ENCODE measurements around the gene CFP.

DNA sequence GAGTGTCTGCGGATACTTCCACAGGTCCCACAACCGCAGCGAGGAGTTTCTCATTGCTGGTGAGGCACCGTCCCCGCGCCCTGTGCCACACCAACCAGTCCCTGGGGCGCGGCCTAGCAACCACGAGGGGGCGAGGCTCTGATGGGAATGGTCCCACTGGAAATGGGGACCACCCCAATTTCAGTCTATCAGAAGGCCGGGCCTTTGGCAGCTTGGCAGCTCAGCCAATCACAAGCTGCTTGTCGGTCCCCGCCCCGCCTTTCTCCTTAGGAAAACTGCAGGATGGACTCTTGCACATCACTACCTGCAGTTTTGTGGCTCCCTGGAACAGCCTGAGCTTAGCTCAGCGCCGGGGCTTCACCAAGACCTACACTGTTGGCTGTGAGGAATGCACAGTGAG lies 44.5 kb downstream of the CFP start:
- TF ChIP-seq, protein P1, sequence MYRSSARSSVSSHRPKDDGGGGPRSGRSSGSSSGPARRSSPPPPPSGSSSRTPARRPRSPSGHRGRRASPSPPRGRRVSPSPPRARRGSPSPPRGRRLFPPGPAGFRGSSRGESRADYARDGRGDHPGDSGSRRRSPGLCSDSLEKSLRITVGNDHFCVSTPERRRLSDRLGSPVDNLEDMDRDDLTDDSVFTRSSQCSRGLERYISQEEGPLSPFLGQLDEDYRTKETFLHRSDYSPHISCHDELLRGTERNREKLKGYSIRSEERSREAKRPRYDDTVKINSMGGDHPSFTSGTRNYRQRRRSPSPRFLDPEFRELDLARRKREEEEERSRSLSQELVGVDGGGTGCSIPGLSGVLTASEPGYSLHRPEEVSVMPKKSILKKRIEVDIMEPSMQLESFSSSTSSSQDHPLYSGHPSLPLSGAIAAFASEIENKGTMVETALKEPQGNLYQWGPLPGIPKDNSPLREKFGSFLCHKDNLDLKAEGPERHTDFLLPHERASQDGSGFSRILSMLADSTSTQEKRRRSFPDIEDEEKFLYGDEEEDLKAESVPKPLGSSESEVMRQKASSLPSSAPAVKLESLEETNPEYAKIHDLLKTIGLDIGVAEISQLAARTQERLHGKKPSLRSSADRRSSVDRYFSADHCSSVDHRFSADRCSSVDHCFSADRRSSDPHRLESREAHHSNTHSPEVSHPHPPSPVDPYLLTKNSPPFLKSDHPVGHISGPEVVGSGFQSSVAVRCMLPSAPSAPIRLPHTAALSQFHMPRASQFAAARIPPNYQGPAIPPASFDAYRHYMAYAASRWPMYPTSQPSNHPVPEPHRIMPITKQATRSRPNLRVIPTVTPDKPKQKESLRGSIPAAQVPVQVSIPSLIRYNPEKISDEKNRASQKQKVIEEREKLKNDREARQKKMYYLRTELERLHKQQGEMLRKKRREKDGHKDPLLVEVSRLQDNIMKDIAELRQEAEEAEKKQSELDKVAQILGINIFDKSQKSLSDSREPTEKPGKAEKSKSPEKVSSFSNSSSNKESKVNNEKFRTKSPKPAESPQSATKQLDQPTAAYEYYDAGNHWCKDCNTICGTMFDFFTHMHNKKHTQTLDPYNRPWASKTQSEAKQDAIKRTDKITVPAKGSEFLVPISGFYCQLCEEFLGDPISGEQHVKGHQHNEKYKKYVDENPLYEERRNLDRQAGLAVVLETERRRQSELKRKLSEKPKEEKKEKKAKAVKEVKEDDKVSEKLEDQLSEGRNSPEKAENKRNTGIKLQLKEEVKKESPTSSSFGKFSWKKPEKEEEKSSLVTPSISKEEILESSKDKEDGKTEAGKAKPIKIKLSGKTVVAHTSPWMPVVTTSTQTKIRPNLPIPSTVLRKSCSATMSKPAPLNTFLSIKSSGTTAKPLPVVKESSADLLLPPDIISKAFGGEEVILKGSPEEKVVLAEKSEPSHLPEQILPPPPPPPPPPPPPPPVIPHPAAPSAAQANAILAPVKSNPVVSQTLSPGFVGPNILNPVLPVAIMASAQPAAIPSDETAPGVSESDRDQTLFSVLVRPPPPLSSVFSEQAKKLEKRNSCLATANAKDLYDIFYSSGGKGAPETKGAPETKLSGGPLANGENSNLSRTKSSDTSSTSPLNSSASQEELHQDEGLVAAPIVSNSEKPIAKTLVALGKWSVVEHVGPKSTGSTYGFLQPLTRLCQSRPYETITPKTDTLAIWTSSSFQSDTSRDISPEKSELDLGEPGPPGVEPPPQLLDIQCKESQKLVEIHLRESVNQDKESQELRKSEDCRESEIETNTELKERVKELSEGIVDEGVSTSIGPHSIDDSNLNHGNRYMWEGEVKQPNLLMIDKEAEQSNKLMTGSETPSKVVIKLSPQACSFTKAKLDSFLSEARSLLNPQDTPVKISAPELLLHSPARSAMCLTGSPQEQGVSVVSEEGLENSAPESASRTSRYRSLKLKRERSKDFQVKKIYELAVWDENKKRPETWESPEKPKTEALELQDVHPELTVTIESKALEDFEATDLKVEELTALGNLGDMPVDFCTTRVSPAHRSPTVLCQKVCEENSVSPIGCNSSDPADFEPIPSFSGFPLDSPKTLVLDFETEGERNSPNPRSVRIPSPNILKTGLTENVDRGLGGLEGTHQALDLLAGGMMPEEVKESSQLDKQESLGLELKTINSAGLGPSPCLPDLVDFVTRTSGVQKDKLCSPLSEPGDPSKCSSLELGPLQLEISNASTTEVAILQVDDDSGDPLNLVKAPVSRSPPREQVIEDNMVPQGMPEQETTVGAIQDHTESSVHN (CRISPR knock-in tag; IDR thresholded peaks at IDR 0.05): no peak
- no peak for TF ChIP-seq MTF1 (CRISPR knock-in tag; IDR thresholded peaks at IDR 0.05)
- TF ChIP-seq KDM5A (IDR thresholded peaks at IDR 0.05; ENCODE audit: borderline replicate concordance, low read length): no peak
- TF ChIP-seq, protein P2, sequence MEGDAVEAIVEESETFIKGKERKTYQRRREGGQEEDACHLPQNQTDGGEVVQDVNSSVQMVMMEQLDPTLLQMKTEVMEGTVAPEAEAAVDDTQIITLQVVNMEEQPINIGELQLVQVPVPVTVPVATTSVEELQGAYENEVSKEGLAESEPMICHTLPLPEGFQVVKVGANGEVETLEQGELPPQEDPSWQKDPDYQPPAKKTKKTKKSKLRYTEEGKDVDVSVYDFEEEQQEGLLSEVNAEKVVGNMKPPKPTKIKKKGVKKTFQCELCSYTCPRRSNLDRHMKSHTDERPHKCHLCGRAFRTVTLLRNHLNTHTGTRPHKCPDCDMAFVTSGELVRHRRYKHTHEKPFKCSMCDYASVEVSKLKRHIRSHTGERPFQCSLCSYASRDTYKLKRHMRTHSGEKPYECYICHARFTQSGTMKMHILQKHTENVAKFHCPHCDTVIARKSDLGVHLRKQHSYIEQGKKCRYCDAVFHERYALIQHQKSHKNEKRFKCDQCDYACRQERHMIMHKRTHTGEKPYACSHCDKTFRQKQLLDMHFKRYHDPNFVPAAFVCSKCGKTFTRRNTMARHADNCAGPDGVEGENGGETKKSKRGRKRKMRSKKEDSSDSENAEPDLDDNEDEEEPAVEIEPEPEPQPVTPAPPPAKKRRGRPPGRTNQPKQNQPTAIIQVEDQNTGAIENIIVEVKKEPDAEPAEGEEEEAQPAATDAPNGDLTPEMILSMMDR (CRISPR knock-in tag; IDR thresholded peaks at IDR 0.05): no peak
- TF ChIP-seq, protein P3, sequence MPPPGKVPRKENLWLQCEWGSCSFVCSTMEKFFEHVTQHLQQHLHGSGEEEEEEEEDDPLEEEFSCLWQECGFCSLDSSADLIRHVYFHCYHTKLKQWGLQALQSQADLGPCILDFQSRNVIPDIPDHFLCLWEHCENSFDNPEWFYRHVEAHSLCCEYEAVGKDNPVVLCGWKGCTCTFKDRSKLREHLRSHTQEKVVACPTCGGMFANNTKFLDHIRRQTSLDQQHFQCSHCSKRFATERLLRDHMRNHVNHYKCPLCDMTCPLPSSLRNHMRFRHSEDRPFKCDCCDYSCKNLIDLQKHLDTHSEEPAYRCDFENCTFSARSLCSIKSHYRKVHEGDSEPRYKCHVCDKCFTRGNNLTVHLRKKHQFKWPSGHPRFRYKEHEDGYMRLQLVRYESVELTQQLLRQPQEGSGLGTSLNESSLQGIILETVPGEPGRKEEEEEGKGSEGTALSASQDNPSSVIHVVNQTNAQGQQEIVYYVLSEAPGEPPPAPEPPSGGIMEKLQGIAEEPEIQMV (CRISPR knock-in tag; IDR thresholded peaks at IDR 0.05; ENCODE audit: low read depth): no peak
- TF ChIP-seq HDAC2 (CRISPR knock-in tag; IDR thresholded peaks at IDR 0.05): no peak
- TF ChIP-seq KDM5B (CRISPR knock-in tag; IDR thresholded peaks at IDR 0.05; ENCODE audit: borderline replicate concordance): no peak
- TF ChIP-seq, protein P4, sequence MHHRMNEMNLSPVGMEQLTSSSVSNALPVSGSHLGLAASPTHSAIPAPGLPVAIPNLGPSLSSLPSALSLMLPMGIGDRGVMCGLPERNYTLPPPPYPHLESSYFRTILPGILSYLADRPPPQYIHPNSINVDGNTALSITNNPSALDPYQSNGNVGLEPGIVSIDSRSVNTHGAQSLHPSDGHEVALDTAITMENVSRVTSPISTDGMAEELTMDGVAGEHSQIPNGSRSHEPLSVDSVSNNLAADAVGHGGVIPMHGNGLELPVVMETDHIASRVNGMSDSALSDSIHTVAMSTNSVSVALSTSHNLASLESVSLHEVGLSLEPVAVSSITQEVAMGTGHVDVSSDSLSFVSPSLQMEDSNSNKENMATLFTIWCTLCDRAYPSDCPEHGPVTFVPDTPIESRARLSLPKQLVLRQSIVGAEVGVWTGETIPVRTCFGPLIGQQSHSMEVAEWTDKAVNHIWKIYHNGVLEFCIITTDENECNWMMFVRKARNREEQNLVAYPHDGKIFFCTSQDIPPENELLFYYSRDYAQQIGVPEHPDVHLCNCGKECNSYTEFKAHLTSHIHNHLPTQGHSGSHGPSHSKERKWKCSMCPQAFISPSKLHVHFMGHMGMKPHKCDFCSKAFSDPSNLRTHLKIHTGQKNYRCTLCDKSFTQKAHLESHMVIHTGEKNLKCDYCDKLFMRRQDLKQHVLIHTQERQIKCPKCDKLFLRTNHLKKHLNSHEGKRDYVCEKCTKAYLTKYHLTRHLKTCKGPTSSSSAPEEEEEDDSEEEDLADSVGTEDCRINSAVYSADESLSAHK (CRISPR knock-in tag; IDR thresholded peaks at IDR 0.05; ENCODE audit: borderline replicate concordance): no peak

Data from HepG2 (cell line).